ENCODE data around the gene HTT. TPM values are rescaled to one million over a fixed set of nuclear protein-coding genes. Genes with fewer than 3 reads are reported as not detected.

Gene HTT
- total RNA-seq, 6 donors from 2014 or later = 55.4 to 170 (median 81.5) TPM

- 93 to 96% methylated on average over 10 to 14 of the region's 17 CpGs for WGBS, 2 donors
- no peaks in the 10 kb centered on the region for H3K9me3 ChIP-seq
- H3K27ac ChIP-seq = no peak overlapping the region
- no peak for TF ChIP-seq POLR2A (IDR thresholded peaks at IDR 0.05)
- no peak for TF ChIP-seq EP300 (IDR thresholded peaks at IDR 0.05)
- no peak for ATAC-seq (ENCODE audit: low FRiP score in 2 of 2)
- peaks cover 4 to 19% (median 11%) of the 10 kb centered on the region in 4 donors for H3K4me1 ChIP-seq
- DNase-seq = peak in 1 of 2 donors; percentile 56
- H3K27me3 ChIP-seq = no peaks in the 10 kb centered on the region
- no peak overlapping the region for H3K4me3 ChIP-seq
- H3K36me3 ChIP-seq = peaks cover 33 to 92% (median 79%) of the 10 kb centered on the region in 4 donors
Measured at GRCh38 chr4:3229964-3230363, 155.5 kb downstream of the HTT start.

GRCh38 chr4:3231471-3231870 is 157.0 kb downstream of the HTT start:
- no peaks in the 10 kb centered on the region for H3K27me3 ChIP-seq
- peaks cover 0 to 5% (median under 1%) of the 10 kb centered on the region in 4 donors for H3K4me1 ChIP-seq
- WGBS, 2 donors = 81 to 91% methylated on average over 4 to 9 of the region's 9 CpGs
- H3K36me3 ChIP-seq = peaks cover 39 to 92% (median 84%) of the 10 kb centered on the region in 4 donors
- no peak for TF ChIP-seq EP300 (IDR thresholded peaks at IDR 0.05)
- TF ChIP-seq POLR2A (IDR thresholded peaks at IDR 0.05) = no peak
- no peak for TF ChIP-seq CTCF (IDR thresholded peaks at IDR 0.05)
- no peak for TF ChIP-seq POLR2AphosphoS5 (IDR thresholded peaks at IDR 0.05)
- no peak for DNase-seq
- no peak overlapping the region for H3K27ac ChIP-seq
- no peak for ATAC-seq (ENCODE audit: low FRiP score in 2 of 2)
- H3K4me3 ChIP-seq = no peak overlapping the region
- no peaks in the 10 kb centered on the region for H3K9me3 ChIP-seq

- no peak for ATAC-seq (ENCODE audit: low FRiP score in 2 of 2)
- peaks cover 39 to 92% (median 84%) of the 10 kb centered on the region in 4 donors for H3K36me3 ChIP-seq
- WGBS, 2 donors = 90 to 98% methylated on average over 14 to 16 of the region's 16 CpGs
Measured at GRCh38 chr4:3232001-3232400, 157.5 kb downstream of the HTT start.

GRCh38 chr4:3232871-3233271 is 158.4 kb downstream of the HTT start:
- TF ChIP-seq EP300 (IDR thresholded peaks at IDR 0.05) (no peak), POLR2A (IDR thresholded peaks at IDR 0.05) (no peak), CTCF (IDR thresholded peaks at IDR 0.05) (no peak), POLR2AphosphoS5 (IDR thresholded peaks at IDR 0.05) (no peak)
- Histone ChIP-seq H3K9me3 (no peaks in the 10 kb centered on the region), H3K27ac (no peak overlapping the region), H3K4me1 (no peaks in the 10 kb centered on the region), H3K36me3 (peaks cover 39 to 98% (median 87%) of the 10 kb centered on the region in 4 donors), H3K27me3 (no peaks in the 10 kb centered on the region), H3K4me3 (no peak overlapping the region)
- ATAC-seq (ENCODE audit: low FRiP score in 2 of 2) (no peak), DNase-seq (peak in 1 of 2 donors; percentile 78)
- WGBS, 2 donors = 90 to 91% methylated on average over 4 to 11 of the region's 15 CpGs

More at GRCh38 chr4:3232001-3232400, 157.5 kb downstream of the HTT start:
- H3K9me3 ChIP-seq = no peaks in the 10 kb centered on the region
- H3K4me3 ChIP-seq = no peak overlapping the region
- TF ChIP-seq POLR2A (IDR thresholded peaks at IDR 0.05) (no peak), POLR2AphosphoS5 (IDR thresholded peaks at IDR 0.05) (no peak), EP300 (IDR thresholded peaks at IDR 0.05) (no peak), CTCF (IDR thresholded peaks at IDR 0.05) (no peak)
- H3K27me3 ChIP-seq = no peaks in the 10 kb centered on the region
- no peaks in the 10 kb centered on the region for H3K4me1 ChIP-seq
- H3K27ac ChIP-seq = no peak overlapping the region
- DNase-seq = peak in 1 of 2 donors; percentile 43

GRCh38 chr4:3233391-3234071 is 159.1 kb downstream of the HTT start:
- H3K4me3 ChIP-seq = no peak overlapping the region
- H3K27ac ChIP-seq = no peak overlapping the region
- DNase-seq = no peak
- WGBS, 2 donors = 89 to 94% methylated on average over 18 to 21 of the region's 21 CpGs
- peaks cover 39 to 98% (median 87%) of the 10 kb centered on the region in 4 donors for H3K36me3 ChIP-seq
- no peak for TF ChIP-seq POLR2AphosphoS5 (IDR thresholded peaks at IDR 0.05)
- no peak for TF ChIP-seq CTCF (IDR thresholded peaks at IDR 0.05)
- TF ChIP-seq POLR2A (IDR thresholded peaks at IDR 0.05) = no peak
- TF ChIP-seq EP300 (IDR thresholded peaks at IDR 0.05) = no peak
- H3K9me3 ChIP-seq = no peaks in the 10 kb centered on the region
- no peaks in the 10 kb centered on the region for H3K4me1 ChIP-seq
- ATAC-seq (ENCODE audit: low FRiP score in 2 of 2) = no peak
- no peaks in the 10 kb centered on the region for H3K27me3 ChIP-seq

Measured in upper lobe of left lung (tissue), 6 donors.